ENCODE results near the gene SMIM10L2A.
"Not testable (repeated sequence)": the region's sequence is repeated elsewhere in the genome, so short reads cannot be mapped to it uniquely, and the experiment has no call there.

Gene SMIM10L2A

GRCh38 chrX:135396109-135396508 is 25.6 kb upstream of the SMIM10L2A start:
- Histone ChIP-seq H3K4me1 (ENCODE audit: control insufficient read depth, insufficient read depth, low read length) (no peaks in the 10 kb centered on the region), H3K27me3 (replicated peaks; ENCODE audit: control insufficient read depth, insufficient read depth, low read length) (peaks cover 6% of the 10 kb centered on the region), H3K9ac (ENCODE audit: low read length) (no peak overlapping the region), H3K36me3 (ENCODE audit: control insufficient read depth, insufficient read depth, low read length, severe bottlenecking) (no peaks in the 10 kb centered on the region), H3K9me3 (ENCODE audit: control insufficient read depth, low read length) (no peaks in the 10 kb centered on the region), H3K4me3 (ENCODE audit: low read length) (no peak overlapping the region)
- DNase-seq (ENCODE audit: low read depth), result no peak

GRCh38 chrX:135396566-135396965 is 25.2 kb upstream of the SMIM10L2A start:
- DNase-seq (ENCODE audit: low read depth), result no peak
- Histone ChIP-seq H3K9me3 (ENCODE audit: control insufficient read depth, low read length) (no peaks in the 10 kb centered on the region), H3K4me3 (ENCODE audit: low read length) (no peak overlapping the region), H3K4me1 (ENCODE audit: control insufficient read depth, insufficient read depth, low read length) (no peaks in the 10 kb centered on the region), H3K36me3 (ENCODE audit: control insufficient read depth, insufficient read depth, low read length, severe bottlenecking) (no peaks in the 10 kb centered on the region), H3K27me3 (replicated peaks; ENCODE audit: control insufficient read depth, insufficient read depth, low read length) (peaks cover 3% of the 10 kb centered on the region), H3K9ac (ENCODE audit: low read length) (no peak overlapping the region)

GRCh38 chrX:135397652-135398051 is 24.1 kb upstream of the SMIM10L2A start:
- Histone ChIP-seq H3K9me3 (ENCODE audit: control insufficient read depth, low read length) (no peaks in the 10 kb centered on the region), H3K4me1 (ENCODE audit: control insufficient read depth, insufficient read depth, low read length) (no peaks in the 10 kb centered on the region), H3K36me3 (ENCODE audit: control insufficient read depth, insufficient read depth, low read length, severe bottlenecking) (no peaks in the 10 kb centered on the region), H3K27me3 (replicated peaks; ENCODE audit: control insufficient read depth, insufficient read depth, low read length) (peaks cover 9% of the 10 kb centered on the region), H3K4me3 (ENCODE audit: low read length) (no peak overlapping the region), H3K9ac (ENCODE audit: low read length) (no peak overlapping the region)
- DNase-seq (ENCODE audit: low read depth), result no peak

GRCh38 chrX:135403374-135403773 is 18.4 kb upstream of the SMIM10L2A start:
- H3K4me3 ChIP-seq (ENCODE audit: low read length), result no peak overlapping the region
- DNase-seq (ENCODE audit: low read depth), result no peak
- H3K9ac ChIP-seq (ENCODE audit: low read length), result no peak overlapping the region
- peaks cover 41% of the 10 kb centered on the region for H3K27me3 ChIP-seq (replicated peaks; ENCODE audit: control insufficient read depth, insufficient read depth, low read length)
- H3K36me3 ChIP-seq (ENCODE audit: control insufficient read depth, insufficient read depth, low read length, severe bottlenecking), result no peaks in the 10 kb centered on the region
- no peaks in the 10 kb centered on the region for H3K4me1 ChIP-seq (ENCODE audit: control insufficient read depth, insufficient read depth, low read length)
- H3K9me3 ChIP-seq (ENCODE audit: control insufficient read depth, low read length), result no peaks in the 10 kb centered on the region

- not testable (repeated sequence) for H3K4me1 ChIP-seq (ENCODE audit: control insufficient read depth, insufficient read depth, low read length); DNase-seq (ENCODE audit: low read depth); H3K9ac ChIP-seq (ENCODE audit: low read length); H3K4me3 ChIP-seq (ENCODE audit: low read length); H3K36me3 ChIP-seq (ENCODE audit: control insufficient read depth, insufficient read depth, low read length, severe bottlenecking); H3K9me3 ChIP-seq (ENCODE audit: control insufficient read depth, low read length)
- peaks cover 44% of the 10 kb centered on the region for H3K27me3 ChIP-seq (replicated peaks; ENCODE audit: control insufficient read depth, insufficient read depth, low read length)
These were observed 15.3 kb upstream of the SMIM10L2A start for GRCh38 chrX:135406428-135406827.

GRCh38 chrX:135408794-135409193 is 12.9 kb upstream of the SMIM10L2A start:
- Histone ChIP-seq H3K4me1 (ENCODE audit: control insufficient read depth, insufficient read depth, low read length) (no peaks in the 10 kb centered on the region), H3K4me3 (ENCODE audit: low read length) (no peak overlapping the region), H3K27me3 (replicated peaks; ENCODE audit: control insufficient read depth, insufficient read depth, low read length) (peaks cover 26% of the 10 kb centered on the region), H3K36me3 (ENCODE audit: control insufficient read depth, insufficient read depth, low read length, severe bottlenecking) (no peaks in the 10 kb centered on the region), H3K9ac (ENCODE audit: low read length) (no peak overlapping the region), H3K9me3 (ENCODE audit: control insufficient read depth, low read length) (peaks cover 6% of the 10 kb centered on the region)
- no peak for DNase-seq (ENCODE audit: low read depth)

GRCh38 chrX:135410861-135411627 is 10.7 kb upstream of the SMIM10L2A start:
- H3K9me3 ChIP-seq (ENCODE audit: control insufficient read depth, low read length), result peaks cover 6% of the 10 kb centered on the region
- H3K36me3 ChIP-seq (ENCODE audit: control insufficient read depth, insufficient read depth, low read length, severe bottlenecking), result no peaks in the 10 kb centered on the region
- H3K4me3 ChIP-seq (ENCODE audit: low read length), result no peak overlapping the region
- H3K27me3 ChIP-seq (replicated peaks; ENCODE audit: control insufficient read depth, insufficient read depth, low read length), result peaks cover 10% of the 10 kb centered on the region
- H3K4me1 ChIP-seq (ENCODE audit: control insufficient read depth, insufficient read depth, low read length), result no peaks in the 10 kb centered on the region
- no peak for DNase-seq (ENCODE audit: low read depth)
- H3K9ac ChIP-seq (ENCODE audit: low read length), result no peak overlapping the region

GRCh38 chrX:135411893-135412292 is 9.9 kb upstream of the SMIM10L2A start:
- Histone ChIP-seq H3K36me3 (ENCODE audit: control insufficient read depth, insufficient read depth, low read length, severe bottlenecking) (no peaks in the 10 kb centered on the region), H3K9ac (ENCODE audit: low read length) (no peak overlapping the region), H3K9me3 (ENCODE audit: control insufficient read depth, low read length) (peaks cover 9% of the 10 kb centered on the region), H3K4me3 (ENCODE audit: low read length) (no peak overlapping the region), H3K27me3 (replicated peaks; ENCODE audit: control insufficient read depth, insufficient read depth, low read length) (peaks cover 10% of the 10 kb centered on the region), H3K4me1 (ENCODE audit: control insufficient read depth, insufficient read depth, low read length) (no peaks in the 10 kb centered on the region)
- peak; percentile 1 for DNase-seq (ENCODE audit: low read depth)

GRCh38 chrX:135416546-135416945 is 5.2 kb upstream of the SMIM10L2A start:
- Histone ChIP-seq H3K36me3 (ENCODE audit: control insufficient read depth, insufficient read depth, low read length, severe bottlenecking) (no peaks in the 10 kb centered on the region), H3K27me3 (replicated peaks; ENCODE audit: control insufficient read depth, insufficient read depth, low read length) (peaks cover 6% of the 10 kb centered on the region), H3K9me3 (ENCODE audit: control insufficient read depth, low read length) (peaks cover 14% of the 10 kb centered on the region), H3K9ac (ENCODE audit: low read length) (no peak overlapping the region), H3K4me1 (ENCODE audit: control insufficient read depth, insufficient read depth, low read length) (no peaks in the 10 kb centered on the region), H3K4me3 (ENCODE audit: low read length) (no peak overlapping the region)
- DNase-seq (ENCODE audit: low read depth), result no peak

GRCh38 chrX:135420831-135421230 is 913 bp upstream of the SMIM10L2A start:
- no peaks in the 10 kb centered on the region for H3K36me3 ChIP-seq (ENCODE audit: control insufficient read depth, insufficient read depth, low read length, severe bottlenecking)
- H3K9me3 ChIP-seq (ENCODE audit: control insufficient read depth, low read length), result peaks cover 7% of the 10 kb centered on the region
- no peak overlapping the region for H3K9ac ChIP-seq (ENCODE audit: low read length)
- DNase-seq (ENCODE audit: low read depth), result no peak
- H3K27me3 ChIP-seq (replicated peaks; ENCODE audit: control insufficient read depth, insufficient read depth, low read length), result peaks cover 6% of the 10 kb centered on the region
- H3K4me1 ChIP-seq (ENCODE audit: control insufficient read depth, insufficient read depth, low read length), result no peaks in the 10 kb centered on the region
- H3K4me3 ChIP-seq (ENCODE audit: low read length), result no peak overlapping the region

- H3K36me3 ChIP-seq (ENCODE audit: control insufficient read depth, insufficient read depth, low read length, severe bottlenecking), result no peaks in the 10 kb centered on the region
- H3K27me3 ChIP-seq (replicated peaks; ENCODE audit: control insufficient read depth, insufficient read depth, low read length), result peaks cover 6% of the 10 kb centered on the region
- DNase-seq (ENCODE audit: low read depth), result peak; percentile 65
- H3K4me3 ChIP-seq (ENCODE audit: low read length), result peak overlapping the region; percentile 64
- H3K9me3 ChIP-seq (ENCODE audit: control insufficient read depth, low read length), result peaks cover 5% of the 10 kb centered on the region
- H3K9ac ChIP-seq (ENCODE audit: low read length), result no peak overlapping the region
- no peaks in the 10 kb centered on the region for H3K4me1 ChIP-seq (ENCODE audit: control insufficient read depth, insufficient read depth, low read length)
These were observed 210 bp upstream of the SMIM10L2A start for GRCh38 chrX:135421537-135421931.

GRCh38 chrX:135422810-135423168 is 1.0 kb downstream of the SMIM10L2A start:
- DNase-seq (ENCODE audit: low read depth); H3K4me3 ChIP-seq (ENCODE audit: low read length); H3K4me1 ChIP-seq (ENCODE audit: control insufficient read depth, insufficient read depth, low read length); H3K9me3 ChIP-seq (ENCODE audit: control insufficient read depth, low read length); H3K36me3 ChIP-seq (ENCODE audit: control insufficient read depth, insufficient read depth, low read length, severe bottlenecking); H3K9ac ChIP-seq (ENCODE audit: low read length): not testable (repeated sequence)
- peaks cover 11% of the 10 kb centered on the region for H3K27me3 ChIP-seq (replicated peaks; ENCODE audit: control insufficient read depth, insufficient read depth, low read length)
